Fibroblast of mammary gland (primary cell): Measurements from ENCODE around the gene TNFRSF6B.
"Not testable (repeated sequence)": the region's sequence is repeated elsewhere in the genome, so short reads cannot be mapped to it uniquely, and the experiment has no call there.

Source experiments
- DNase-seq: peaks from one replicate; pipeline ENCODE4 v3.0.0-alpha.2; 2010; ENCODE audit warnings: low read depth
- H3K4me3 ChIP-seq: 2 replicates; pipeline ENCODE4 v1.5.1; 2011; ENCODE audit warnings: low read depth, mild to moderate bottlenecking, low read length, moderate library complexity; ENCODE audit not compliant: control insufficient read depth
- CTCF ChIP-seq: conservative IDR thresholded peaks from 2 replicates; pipeline ENCODE4 v1.5.1; 2011; ENCODE audit warnings: low read depth, low read length, inconsistent platforms; ENCODE audit not compliant: control insufficient read depth, insufficient read depth

Gene TNFRSF6B

GRCh38 chr20:63664143-63664851 lies 32.2 kb upstream of the TNFRSF6B start:
- TF ChIP-seq CTCF: no peak
- H3K4me3 ChIP-seq: no peak overlapping the region
- no peak for DNase-seq

GRCh38 chr20:63664861-63665594 lies 31.4 kb upstream of the TNFRSF6B start:
- no peak overlapping the region for H3K4me3 ChIP-seq
- TF ChIP-seq CTCF: no peak
- DNase-seq: no peak

- no peak for DNase-seq
- TF ChIP-seq CTCF: no peak
- H3K4me3 ChIP-seq: no peak overlapping the region
Observed at GRCh38 chr20:63665708-63666107, 30.7 kb upstream of the TNFRSF6B start.

- no peak for TF ChIP-seq CTCF
- no peak for DNase-seq
- no peak overlapping the region for H3K4me3 ChIP-seq
Observed at GRCh38 chr20:63667858-63668257, 28.6 kb upstream of the TNFRSF6B start.

- DNase-seq: no peak
- no peak overlapping the region for H3K4me3 ChIP-seq
- no peak for TF ChIP-seq CTCF
Observed at GRCh38 chr20:63668351-63668750, 28.1 kb upstream of the TNFRSF6B start.

- not testable (repeated sequence) for DNase-seq, H3K4me3 ChIP-seq
Observed at GRCh38 chr20:63671695-63672094, 24.8 kb upstream of the TNFRSF6B start.

- no peak for TF ChIP-seq CTCF
- no peak overlapping the region for H3K4me3 ChIP-seq
- DNase-seq: no peak
Observed at GRCh38 chr20:63672666-63673065, 23.8 kb upstream of the TNFRSF6B start.
